B cell (primary cell): Measurements from ENCODE around the gene PRRT4. TPM values are rescaled to one million over a fixed set of nuclear protein-coding genes. Genes with fewer than 3 reads are reported as not detected.

Experiments used
- ATAC-seq: fragments of 200-7000 bp; cut with Tn5 transposase; one replicate; pipeline ENCODE4 v1.10.0; 2021; ENCODE audit warnings: low read depth, mild to moderate bottlenecking, moderate number of reproducible peaks, moderate library complexity
- CTCF ChIA-PET: fragments of 350-600 bp; sonication (Branson Sonifier 250); formaldehyde crosslinking; loops from one replicate; lab custom pipeline; 2021; ENCODE audit warnings: antibody characterized with exemption, inconsistent platforms; lab: Charles Lee
- POLR2A ChIA-PET: fragments of 350-600 bp; sonication (Branson Sonifier 250); formaldehyde crosslinking; loops from one replicate; lab custom pipeline; 2021; ENCODE audit warnings: antibody characterized with exemption; lab: Charles Lee
- DNase-seq: peaks from one replicate; pipeline ENCODE4 v3.0.0; 2013
- H2AFZ ChIP-seq: 2 replicates; pipeline ENCODE4 v1.6.1; 2012; ENCODE audit warnings: mild to moderate bottlenecking, low read depth, low read length; ENCODE audit not compliant: insufficient read depth, poor library complexity, severe bottlenecking
- H3K27ac ChIP-seq, 2 donors: 1 replicate in 1 of 2; 2 replicates in 1 of 2; pipeline ENCODE4 v1.5.1; 2012 to 2013; ENCODE audit warnings: low read length in 2 of 2, mild to moderate bottlenecking in 2 of 2, moderate library complexity in 1 of 2
- H3K27me3 ChIP-seq, 4 experiments: fragments of 200-600 bp in 1 of 4; sonication (generic) in 1 of 4; replicated peaks in 1 of 4; 1 replicate in 2 of 4; 2 replicates in 2 of 4; pipeline versions ENCODE4 v1.6.1 to v1.7.0; 2013 to 2016; ENCODE audit warnings: low read length in 3 of 4, mild to moderate bottlenecking in 2 of 4, mixed read lengths in 1 of 4, moderate library complexity in 1 of 4; ENCODE audit not compliant: insufficient read depth in 4 of 4, control insufficient read depth in 3 of 4; ENCODE audit errors: control extremely low read depth in 1 of 4
- H3K36me3 ChIP-seq, 2 experiments: replicated peaks in 1 of 2; 1 replicate in 1 of 2; 2 replicates in 1 of 2; pipeline versions ENCODE4 v1.6.1 to v1.7.1; 2013; ENCODE audit warnings: low read length in 1 of 2; ENCODE audit not compliant: insufficient read depth in 2 of 2, control insufficient read depth in 1 of 2; ENCODE audit errors: control extremely low read depth in 1 of 2, extremely low read depth in 1 of 2
- H3K4me1 ChIP-seq, 2 donors: fragments of 200-600 bp in 1 of 2; sonication (generic) in 1 of 2; 1 replicate in 1 of 2; 2 replicates in 1 of 2; pipeline versions ENCODE4 v1.5.1 to v1.6.1; 2013 to 2017; ENCODE audit warnings: low read length in 2 of 2; ENCODE audit not compliant: control insufficient read depth in 2 of 2, insufficient read depth in 2 of 2
- H3K4me2 ChIP-seq: replicated peaks from 2 replicates; pipeline ENCODE3; 2012; ENCODE audit warnings: mild to moderate bottlenecking, low read depth, low read length; ENCODE audit not compliant: poor library complexity, severe bottlenecking
- H3K4me3 ChIP-seq, 5 experiments: fragments of 200-600 bp in 1 of 5; sonication (generic) in 1 of 5; 1 replicate in 3 of 5; 2 replicates in 2 of 5; pipeline versions ENCODE4 v1.5.1 to v1.7.0; 2011 to 2016; ENCODE audit warnings: low read length in 4 of 5, mild to moderate bottlenecking in 4 of 5, low read depth in 2 of 5, control low read depth in 1 of 5, moderate library complexity in 1 of 5; ENCODE audit not compliant: insufficient read depth in 1 of 5; ENCODE audit errors: control extremely low read depth in 1 of 5, extremely low read depth in 1 of 5
- H3K79me2 ChIP-seq: fragments of 200-600 bp; sonication (generic); one replicate; pipeline ENCODE4 v1.6.0; 2016; ENCODE audit warnings: low read length; ENCODE audit not compliant: control insufficient read depth, insufficient read depth
- H3K9ac ChIP-seq: fragments of 200-600 bp; sonication (generic); 2 replicates; pipeline ENCODE4 v1.6.1; 2017; ENCODE audit warnings: mild to moderate bottlenecking, low read length, moderate library complexity
- H3K9me3 ChIP-seq, 3 donors: one replicate each; pipeline versions ENCODE4 v1.6.1 to v1.7.1; 2013; ENCODE audit warnings: low read length in 2 of 3; ENCODE audit not compliant: control insufficient read depth in 2 of 3, insufficient read depth in 1 of 3; ENCODE audit errors: control extremely low read depth in 1 of 3
- H4K20me1 ChIP-seq: 2 replicates; pipeline ENCODE4 v1.6.0; 2012; ENCODE audit warnings: mild to moderate bottlenecking, low read length; ENCODE audit not compliant: insufficient read depth, control insufficient read depth, poor library complexity, severe bottlenecking
- H3K27ac Mint-ChIP-seq: one replicate; pipeline ENCODE4 v1.8.0; 2021; ENCODE audit warnings: mixed read lengths
- H3K27me3 Mint-ChIP-seq: one replicate; pipeline ENCODE4 v1.8.0; 2021; ENCODE audit warnings: mixed read lengths
- H3K4me1 Mint-ChIP-seq: one replicate; pipeline ENCODE4 v1.8.0; 2021; ENCODE audit warnings: mixed read lengths
- H3K4me3 Mint-ChIP-seq: one replicate; pipeline ENCODE4 v1.8.0; 2021; ENCODE audit warnings: mixed read lengths
- H3K9me3 Mint-ChIP-seq: one replicate; pipeline ENCODE4 v1.8.0; 2022; ENCODE audit warnings: mixed read lengths; ENCODE audit not compliant: insufficient read depth
- EZH2 ChIP-seq: IDR thresholded peaks from 2 replicates; pipeline ENCODE4 v1.6.1; 2012; ENCODE audit warnings: borderline replicate concordance, low read depth, mild to moderate bottlenecking, moderate library complexity, low read length; ENCODE audit not compliant: insufficient read depth, poor library complexity, severe bottlenecking
- WGBS: methylation state at CpG from one replicate; pipeline ENCODE4 v1.1.5; 2013; ENCODE audit warnings: missing lambda C conversion rate; ENCODE audit not compliant: insufficient coverage; 5-methylcytosine and 5-hydroxymethylcytosine counted together
- intact Hi-C: fragments of 100-400 bp; cut with micrococcal nuclease; formaldehyde crosslinking; loops from one replicate; pipeline ENCODE4 v1.10.0; 2022
- polyA plus RNA-seq: library from polyadenylated mRNA; depleted of rRNA; stranded (reverse); fragments of >200 nt; gene quantifications from 2 replicates; pipeline ENCODE4 v1.2.3, GENCODE V29; 2012
- total RNA-seq, 2 donors: library from RNA; stranded (reverse); fragments of 120-200 nt in 1 of 2; gene quantifications; 1 replicate in 1 of 2; 2 replicates in 1 of 2; pipeline versions ENCODE4 v1.2.3 to v1.2.4, GENCODE V29; 2013 to 2022
- TF ChIP-seq, protein P1 (sequence below): fragments of 200-600 bp; IDR thresholded peaks from one replicate; pipeline ENCODE4 v1.8.0; 2022; ENCODE audit warnings: antibody characterized with exemption, mild to moderate bottlenecking

Gene PRRT4
- total and polyA plus RNA-seq, 2 donors (not counting 1 experiment from before 2014, with no cell fraction given), result 0.04 to 0.20 TPM

DNA sequence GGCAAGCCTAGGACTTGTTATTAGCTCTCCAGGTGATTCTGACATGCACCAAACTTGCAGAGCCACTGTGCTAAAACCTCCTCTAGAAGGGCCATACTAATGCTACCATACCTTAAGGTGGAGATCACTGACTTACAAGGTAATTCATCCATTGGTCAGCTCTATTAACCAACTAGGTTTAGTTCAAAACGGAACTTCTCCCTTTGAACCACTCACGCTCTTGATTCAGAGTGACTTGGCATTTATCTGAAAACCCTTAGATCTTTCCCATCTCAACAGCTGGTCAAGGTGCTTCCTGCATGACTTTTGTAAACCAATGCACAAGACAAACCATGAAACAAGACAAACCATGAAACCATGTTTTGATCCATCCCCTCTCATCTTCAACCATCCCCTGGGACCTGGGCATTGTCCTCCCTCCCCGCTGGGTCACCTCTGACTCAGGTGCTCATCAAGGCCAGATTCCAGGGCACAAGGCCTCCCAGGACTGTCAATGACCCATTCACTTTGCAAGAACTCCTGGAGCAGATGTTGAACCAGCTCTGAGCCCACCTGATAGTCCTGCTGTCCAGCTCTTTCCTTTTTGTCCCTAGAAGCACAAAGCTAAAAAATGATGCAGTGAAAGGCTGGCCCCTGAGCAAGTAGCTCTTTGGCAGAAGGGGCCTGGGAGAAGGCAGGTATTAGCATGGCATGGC, 29.5 kb upstream of the PRRT4 start:
- H3K4me3 ChIP-seq, result no peak overlapping the region
- no peaks in the 10 kb centered on the region for H3K79me2 ChIP-seq
- no peak for ATAC-seq
- Mint-ChIP-seq H3K4me3 (no peak overlapping the region), H3K27me3 (no peaks in the 10 kb centered on the region), H3K4me1 (peaks cover 6% of the 10 kb centered on the region), H3K9me3 (no peaks in the 10 kb centered on the region), H3K27ac (no peak overlapping the region)
- ChIA-PET CTCF (interaction anchor here (1.2 to 2.6 kb wide), 6 partner anchors 8 to 70 kb away, joined by 3 to 9 read pairs (median 5); no protein-coding TSS in a partner anchor), POLR2A (interaction anchor here (0.6 kb wide), 1 partner anchor 681 kb away, joined by 3 read pairs; no protein-coding TSS in a partner anchor)
- no peaks in the 10 kb centered on the region for H4K20me1 ChIP-seq
- H3K4me2 ChIP-seq, result no peak overlapping the region
- H3K27me3 ChIP-seq, result peaks cover 0 to 11% (median 3%) of the 10 kb centered on the region in 4 experiments
- intact Hi-C loops, result no loop called here
- H2AFZ ChIP-seq, result no peak overlapping the region
- no peak overlapping the region for H3K9ac ChIP-seq
- no peak overlapping the region for H3K27ac ChIP-seq
- no peaks in the 10 kb centered on the region for H3K9me3 ChIP-seq
- 48% methylated on average over 3 of the region's 3 CpGs for WGBS
- peaks cover 0 to 7% of the 10 kb centered on the region in 2 donors for H3K4me1 ChIP-seq
- no peak for DNase-seq
- TF ChIP-seq, protein P1, sequence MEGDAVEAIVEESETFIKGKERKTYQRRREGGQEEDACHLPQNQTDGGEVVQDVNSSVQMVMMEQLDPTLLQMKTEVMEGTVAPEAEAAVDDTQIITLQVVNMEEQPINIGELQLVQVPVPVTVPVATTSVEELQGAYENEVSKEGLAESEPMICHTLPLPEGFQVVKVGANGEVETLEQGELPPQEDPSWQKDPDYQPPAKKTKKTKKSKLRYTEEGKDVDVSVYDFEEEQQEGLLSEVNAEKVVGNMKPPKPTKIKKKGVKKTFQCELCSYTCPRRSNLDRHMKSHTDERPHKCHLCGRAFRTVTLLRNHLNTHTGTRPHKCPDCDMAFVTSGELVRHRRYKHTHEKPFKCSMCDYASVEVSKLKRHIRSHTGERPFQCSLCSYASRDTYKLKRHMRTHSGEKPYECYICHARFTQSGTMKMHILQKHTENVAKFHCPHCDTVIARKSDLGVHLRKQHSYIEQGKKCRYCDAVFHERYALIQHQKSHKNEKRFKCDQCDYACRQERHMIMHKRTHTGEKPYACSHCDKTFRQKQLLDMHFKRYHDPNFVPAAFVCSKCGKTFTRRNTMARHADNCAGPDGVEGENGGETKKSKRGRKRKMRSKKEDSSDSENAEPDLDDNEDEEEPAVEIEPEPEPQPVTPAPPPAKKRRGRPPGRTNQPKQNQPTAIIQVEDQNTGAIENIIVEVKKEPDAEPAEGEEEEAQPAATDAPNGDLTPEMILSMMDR, result no peak
- TF ChIP-seq EZH2, result no peak
- peaks cover 0 to 20% of the 10 kb centered on the region in 2 experiments for H3K36me3 ChIP-seq
